HG03064 (cell line): ENCODE results near the gene CPNE5.
"Not testable (repeated sequence)": the region's sequence is repeated elsewhere in the genome, so short reads cannot be mapped to it uniquely, and the experiment has no call there.

Experiments
- ATAC-seq: cut with Tn5 transposase; IDR thresholded peaks from one replicate; pipeline ENCODE4 v1.9.1; 2021; ENCODE audit warnings: low read depth; ENCODE audit not compliant: unreplicated experiment

The CPNE5 gene

GRCh38 chr6:36706339-36706738 is 132.9 kb downstream of the CPNE5 start:
- ATAC-seq, result no peak

GRCh38 chr6:36704961-36705577 is 134.2 kb downstream of the CPNE5 start:
- ATAC-seq, result not testable (repeated sequence)

- no peak for ATAC-seq
Observed at GRCh38 chr6:36703982-36704381, 135.3 kb downstream of the CPNE5 start.

GRCh38 chr6:36703081-36703606 is 136.1 kb downstream of the CPNE5 start:
- no peak for ATAC-seq

- no peak for ATAC-seq
Observed at GRCh38 chr6:36702656-36703055, 136.6 kb downstream of the CPNE5 start.

- no peak for ATAC-seq
Observed at GRCh38 chr6:36701401-36701991, 137.7 kb downstream of the CPNE5 start.

- ATAC-seq, result no peak
Observed at GRCh38 chr6:36700831-36701230, 138.4 kb downstream of the CPNE5 start.

GRCh38 chr6:36700071-36700812 is 139.0 kb downstream of the CPNE5 start:
- no peak for ATAC-seq

GRCh38 chr6:36699348-36699747 is 139.9 kb downstream of the CPNE5 start:
- no peak for ATAC-seq

GRCh38 chr6:36698871-36699271 is 140.4 kb downstream of the CPNE5 start:
- no peak for ATAC-seq

GRCh38 chr6:36698196-36698595 is 141.0 kb downstream of the CPNE5 start:
- ATAC-seq, result no peak

- no peak for ATAC-seq
Observed at GRCh38 chr6:36697481-36697903, 141.8 kb downstream of the CPNE5 start, which contains the start of gene RAB44. RAB44 (plus strand) TSS chr6:36697826; CDS start chr6:36704236, 6,410 bp downstream.

GRCh38 chr6:36695414-36695813 is 143.8 kb downstream of the CPNE5 start:
- ATAC-seq, result no peak

GRCh38 chr6:36694616-36695015 is 144.6 kb downstream of the CPNE5 start:
- ATAC-seq, result no peak

- ATAC-seq, result no peak
Observed at GRCh38 chr6:36692861-36693702, 146.2 kb downstream of the CPNE5 start.

- peak; percentile 54 for ATAC-seq
Observed at GRCh38 chr6:36692220-36692619, 147.0 kb downstream of the CPNE5 start.

- no peak for ATAC-seq
Observed at GRCh38 chr6:36691612-36692011, 147.6 kb downstream of the CPNE5 start.

- ATAC-seq, result no peak
Observed at GRCh38 chr6:36691011-36691410, 148.2 kb downstream of the CPNE5 start.
